Epithelial cell of proximal tubule (primary cell): ENCODE measurements around the gene POLE3. TPM values are rescaled to one million over a fixed set of nuclear protein-coding genes. Genes with fewer than 3 reads are reported as not detected.

Experiments
- DNase-seq: peaks from one replicate; pipeline ENCODE4 v3.0.0-alpha.2; 2011; ENCODE audit warnings: low read depth
- H3K4me3 ChIP-seq: 2 replicates; pipeline ENCODE4 v1.5.1; 2011; ENCODE audit warnings: low read depth, mild to moderate bottlenecking, low read length
- CTCF ChIP-seq: conservative IDR thresholded peaks from 2 replicates; pipeline ENCODE4 v1.5.1; 2012; ENCODE audit warnings: low read depth, mild to moderate bottlenecking, low read length
- total RNA-seq: library from RNA; depleted of rRNA; stranded (reverse); fragments of >200 nt; gene quantifications from 2 replicates; pipeline ENCODE4 v1.2.3, GENCODE V29; 2015

Gene POLE3
- total RNA-seq, 1 donor from 2014 or later: 46.1 TPM

GRCh38 chr9:113375057-113376023 is 35.1 kb downstream of the POLE3 start:
- TF ChIP-seq CTCF: no peak
- H3K4me3 ChIP-seq: peak overlapping the region; percentile 60
- DNase-seq: no peak

- no peak for TF ChIP-seq CTCF
- DNase-seq: no peak
- H3K4me3 ChIP-seq: no peak overlapping the region
Observed at GRCh38 chr9:113373676-113374392, 36.6 kb downstream of the POLE3 start.

- TF ChIP-seq CTCF: no peak
- no peak overlapping the region for H3K4me3 ChIP-seq
- DNase-seq: no peak
Observed at GRCh38 chr9:113373256-113373655, 37.2 kb downstream of the POLE3 start.

GRCh38 chr9:113372059-113372458 is 38.4 kb downstream of the POLE3 start:
- no peak for DNase-seq
- no peak for TF ChIP-seq CTCF
- H3K4me3 ChIP-seq: no peak overlapping the region

- no peak for DNase-seq
- TF ChIP-seq CTCF: no peak
- no peak overlapping the region for H3K4me3 ChIP-seq
Observed at GRCh38 chr9:113370806-113371325, 39.6 kb downstream of the POLE3 start.

GRCh38 chr9:113369855-113370140 is 40.7 kb downstream of the POLE3 start:
- TF ChIP-seq CTCF: no peak
- no peak overlapping the region for H3K4me3 ChIP-seq

More at GRCh38 chr9:113369855-113370140, 40.7 kb downstream of the POLE3 start:
- DNase-seq: no peak
